Fibroblast of lung (primary cell): ENCODE data around the gene VPS37D. TPM values are rescaled to one million over a fixed set of nuclear protein-coding genes. Genes with fewer than 3 reads are reported as not detected.

Source experiments
- DNase-seq, 2 donors: peaks; one replicate each; pipeline versions ENCODE4 v3.0.0 to v3.0.0-alpha.2; 2010; ENCODE audit warnings: low read depth in 2 of 2
- H2AFZ ChIP-seq: 2 replicates; pipeline ENCODE4 v1.5.1; 2012; ENCODE audit warnings: low read length, control low read depth, inconsistent platforms
- H3K27ac ChIP-seq: 2 replicates; pipeline ENCODE4 v1.5.1; 2011; ENCODE audit warnings: low read length, control low read depth; ENCODE audit not compliant: insufficient read depth
- H3K27me3 ChIP-seq: 2 replicates; pipeline ENCODE4 v1.5.1; 2011; ENCODE audit warnings: mild to moderate bottlenecking, low read length; ENCODE audit not compliant: control insufficient read depth, insufficient read depth
- H3K36me3 ChIP-seq: 2 replicates; pipeline ENCODE4 v1.5.1; 2011; ENCODE audit warnings: low read length; ENCODE audit not compliant: control insufficient read depth, insufficient read depth
- H3K4me1 ChIP-seq: 2 replicates; pipeline ENCODE4 v1.5.1; 2011; ENCODE audit warnings: low read length; ENCODE audit not compliant: control insufficient read depth, insufficient read depth; ENCODE audit errors: extremely low read depth
- H3K4me2 ChIP-seq: 2 replicates; pipeline ENCODE4 v1.5.1; 2011; ENCODE audit warnings: low read length, control low read depth; ENCODE audit not compliant: insufficient read depth; ENCODE audit errors: extremely low read depth
- H3K4me3 ChIP-seq, 4 experiments: fragments of 200-600 bp in 1 of 4; sonication (generic) in 1 of 4; replicated peaks in 1 of 4; 2 replicates each; pipeline ENCODE4 v1.5.1; 2011 to 2016; ENCODE audit warnings: low read length in 4 of 4, low read depth in 3 of 4, mild to moderate bottlenecking in 3 of 4, control low read depth in 2 of 4, inconsistent platforms in 1 of 4, mixed read lengths in 1 of 4; ENCODE audit not compliant: insufficient read depth in 1 of 4; ENCODE audit errors: control extremely low read depth in 1 of 4
- H3K79me2 ChIP-seq: 2 replicates; pipeline ENCODE4 v1.5.1; 2012; ENCODE audit warnings: mild to moderate bottlenecking, low read length, inconsistent platforms; ENCODE audit not compliant: control insufficient read depth, insufficient read depth
- H3K9ac ChIP-seq: 2 replicates; pipeline ENCODE4 v1.5.1; 2011; ENCODE audit warnings: mild to moderate bottlenecking, low read length, control low read depth; ENCODE audit not compliant: insufficient read depth
- H3K9me3 ChIP-seq: 2 replicates; pipeline ENCODE4 v1.5.1; 2012; ENCODE audit warnings: low read depth, low read length; ENCODE audit not compliant: control insufficient read depth, insufficient read depth
- H4K20me1 ChIP-seq: 2 replicates; pipeline ENCODE4 v1.5.1; 2011; ENCODE audit warnings: low read length; ENCODE audit not compliant: control insufficient read depth, insufficient read depth; ENCODE audit errors: extremely low read depth
- EZH2 ChIP-seq: IDR thresholded peaks from 2 replicates; pipeline ENCODE4 v1.5.1; 2012; ENCODE audit warnings: low read length, control low read depth, mild to moderate bottlenecking; ENCODE audit errors: missing control alignments
- polyA plus RNA-seq, 2 donors: library from polyadenylated mRNA; depleted of rRNA in 1 of 2; stranded (reverse) in 1 of 2; unstranded in 1 of 2; fragments of >200 nt; gene quantifications; 2 replicates each; pipeline ENCODE4 v1.2.1, GENCODE V29; 2011 to 2012; ENCODE audit warnings: missing spikeins in 1 of 2
- total RNA-seq: library from RNA; depleted of rRNA; stranded (reverse); fragments of >200 nt; gene quantifications from 2 replicates; pipeline ENCODE4 v1.2.1, GENCODE V29; 2014
- TF ChIP-seq, protein P1 (sequence below), 2 donors: IDR thresholded peaks in 1 of 2; conservative IDR thresholded peaks in 1 of 2; 1 replicate in 1 of 2; 2 replicates in 1 of 2; pipeline ENCODE4 v1.5.1; 2011 to 2012; ENCODE audit warnings: low read length in 2 of 2, control low read depth in 1 of 2, inconsistent platforms in 1 of 2, low read depth in 1 of 2, mild to moderate bottlenecking in 1 of 2

The VPS37D gene
- total and polyA plus RNA-seq, 2 donors (not counting 1 experiment from before 2014, with no cell fraction given): 0.87 to 6.8 TPM

DNA sequence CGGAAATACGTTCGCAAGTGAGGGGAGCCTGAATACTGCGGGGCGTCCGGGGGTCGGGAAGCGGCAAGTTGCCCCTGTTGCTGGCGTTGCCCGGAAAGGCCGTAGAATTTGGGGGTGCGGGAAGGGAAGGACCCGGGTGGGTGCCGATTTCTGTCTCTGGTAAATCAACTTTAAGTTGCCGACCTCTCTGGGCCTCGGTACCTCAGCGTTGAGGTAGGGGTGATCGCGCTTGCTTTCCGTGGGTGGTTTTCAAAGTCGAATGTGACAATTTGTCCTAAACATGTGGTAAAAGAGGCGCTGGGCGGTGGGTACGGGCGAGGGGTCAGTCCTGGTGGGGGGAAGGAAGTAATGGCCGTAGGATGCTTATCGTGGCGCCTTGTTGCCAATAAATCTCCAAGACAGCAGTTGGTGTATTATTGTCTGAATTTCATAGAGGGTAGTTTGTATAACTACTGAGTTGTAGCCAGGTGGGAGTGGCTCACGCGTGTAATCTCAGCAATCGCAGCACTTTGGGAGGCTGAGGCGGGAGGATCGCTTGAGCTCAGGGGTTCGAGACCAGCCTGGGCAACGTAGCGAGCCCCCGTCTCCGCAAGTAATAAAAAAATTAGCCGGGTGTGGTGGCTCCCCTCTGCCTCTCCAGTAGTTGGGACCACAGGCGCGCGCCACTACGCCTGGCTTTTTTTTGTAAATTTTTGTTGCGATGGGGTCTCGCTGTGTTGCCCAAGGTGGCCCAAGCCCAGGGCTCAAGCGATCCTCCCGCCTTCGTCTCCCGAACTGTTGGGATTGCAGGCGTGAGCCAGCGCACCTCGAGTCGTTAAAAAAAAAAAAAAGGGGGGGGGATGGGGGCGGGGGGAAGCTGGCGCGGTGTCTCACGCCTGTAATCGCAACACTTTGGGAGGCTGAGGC lies 16.4 kb downstream of the VPS37D start:
- H3K27ac ChIP-seq: peak overlapping the region; percentile 92
- no peaks in the 10 kb centered on the region for H3K9me3 ChIP-seq
- H3K4me1 ChIP-seq: peaks cover 6% of the 10 kb centered on the region
- H2AFZ ChIP-seq: peak overlapping the region; percentile 44
- DNase-seq: peak in 1 of 2 donors; percentile 4
- H3K36me3 ChIP-seq: peaks cover 4% of the 10 kb centered on the region
- H4K20me1 ChIP-seq: no peaks in the 10 kb centered on the region
- peak overlapping the region; percentile 77 to 81 (median 79) for H3K4me3 ChIP-seq
- H3K27me3 ChIP-seq: no peaks in the 10 kb centered on the region
- peak overlapping the region; percentile 76 for H3K9ac ChIP-seq
- no peak for TF ChIP-seq EZH2
- TF ChIP-seq, protein P1, sequence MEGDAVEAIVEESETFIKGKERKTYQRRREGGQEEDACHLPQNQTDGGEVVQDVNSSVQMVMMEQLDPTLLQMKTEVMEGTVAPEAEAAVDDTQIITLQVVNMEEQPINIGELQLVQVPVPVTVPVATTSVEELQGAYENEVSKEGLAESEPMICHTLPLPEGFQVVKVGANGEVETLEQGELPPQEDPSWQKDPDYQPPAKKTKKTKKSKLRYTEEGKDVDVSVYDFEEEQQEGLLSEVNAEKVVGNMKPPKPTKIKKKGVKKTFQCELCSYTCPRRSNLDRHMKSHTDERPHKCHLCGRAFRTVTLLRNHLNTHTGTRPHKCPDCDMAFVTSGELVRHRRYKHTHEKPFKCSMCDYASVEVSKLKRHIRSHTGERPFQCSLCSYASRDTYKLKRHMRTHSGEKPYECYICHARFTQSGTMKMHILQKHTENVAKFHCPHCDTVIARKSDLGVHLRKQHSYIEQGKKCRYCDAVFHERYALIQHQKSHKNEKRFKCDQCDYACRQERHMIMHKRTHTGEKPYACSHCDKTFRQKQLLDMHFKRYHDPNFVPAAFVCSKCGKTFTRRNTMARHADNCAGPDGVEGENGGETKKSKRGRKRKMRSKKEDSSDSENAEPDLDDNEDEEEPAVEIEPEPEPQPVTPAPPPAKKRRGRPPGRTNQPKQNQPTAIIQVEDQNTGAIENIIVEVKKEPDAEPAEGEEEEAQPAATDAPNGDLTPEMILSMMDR (conservative IDR thresholded peaks at IDR 0.05 in 1 of 2, IDR thresholded peaks at IDR 0.05 in 1 of 2; ENCODE audit: low read depth in 1 of 2, low read length in 2 of 2): no peak
- peaks cover 41% of the 10 kb centered on the region for H3K79me2 ChIP-seq
- peak overlapping the region; percentile 75 for H3K4me2 ChIP-seq

DNA sequence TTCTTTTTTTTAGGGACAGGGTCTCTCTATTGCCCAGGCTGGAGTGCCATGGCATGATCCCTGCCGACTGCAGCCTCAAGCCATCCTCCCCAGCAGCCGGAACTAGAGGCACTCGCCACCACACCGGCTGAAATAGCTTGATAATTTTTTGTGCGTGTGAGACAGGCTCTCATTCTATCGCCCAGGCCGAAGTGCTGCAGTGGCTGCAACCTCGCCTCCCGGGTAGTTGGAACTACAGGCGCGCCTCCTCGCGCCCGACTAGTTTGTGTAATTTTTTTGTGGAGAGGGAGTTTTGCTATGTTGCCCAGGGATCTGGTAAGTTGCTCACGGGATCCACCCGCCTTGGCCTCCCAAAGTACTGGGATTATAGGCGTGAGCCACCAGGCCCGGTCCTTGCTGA lies 17.7 kb downstream of the VPS37D start:
- no peak overlapping the region for H3K9ac ChIP-seq
- DNase-seq: no peak
- H2AFZ ChIP-seq: no peak overlapping the region
- peaks cover 38% of the 10 kb centered on the region for H3K79me2 ChIP-seq
- H3K27me3 ChIP-seq: no peaks in the 10 kb centered on the region
- H4K20me1 ChIP-seq: no peaks in the 10 kb centered on the region
- H3K36me3 ChIP-seq: peaks cover 4% of the 10 kb centered on the region
- no peak overlapping the region for H3K4me3 ChIP-seq
- no peak overlapping the region for H3K4me2 ChIP-seq
- H3K4me1 ChIP-seq: peaks cover 6% of the 10 kb centered on the region
- H3K9me3 ChIP-seq: no peaks in the 10 kb centered on the region
- TF ChIP-seq, protein P1 (conservative IDR thresholded peaks at IDR 0.05 in 1 of 2, IDR thresholded peaks at IDR 0.05 in 1 of 2; ENCODE audit: low read depth in 1 of 2, low read length in 2 of 2): no peak
- no peak for TF ChIP-seq EZH2
- H3K27ac ChIP-seq: no peak overlapping the region

DNA sequence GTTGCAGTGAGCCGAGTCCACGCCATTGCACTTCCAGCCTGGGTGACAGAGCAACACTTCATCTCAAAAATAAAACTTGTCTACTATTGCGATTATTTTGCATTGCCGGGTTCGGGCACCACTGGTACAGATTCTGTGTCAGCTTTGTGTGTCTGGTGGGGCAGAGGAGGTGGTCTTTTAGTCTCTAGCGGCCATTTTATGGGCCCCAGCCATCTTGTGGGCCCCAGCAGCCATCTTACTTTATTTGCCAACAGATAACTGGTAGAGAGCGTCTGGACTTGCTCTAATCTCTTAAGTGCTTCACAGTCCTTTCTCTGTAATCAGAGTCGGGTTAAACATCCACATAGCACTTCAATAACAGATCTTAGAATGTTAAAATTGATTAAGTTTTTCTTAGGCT lies 20.7 kb downstream of the VPS37D start:
- Histone ChIP-seq H2AFZ (no peak overlapping the region), H4K20me1 (no peaks in the 10 kb centered on the region), H3K27ac (no peak overlapping the region), H3K4me2 (no peak overlapping the region), H3K27me3 (no peaks in the 10 kb centered on the region), H3K79me2 (peaks cover 16% of the 10 kb centered on the region), H3K4me3 (no peak overlapping the region), H3K9ac (no peak overlapping the region), H3K36me3 (peaks cover 6% of the 10 kb centered on the region), H3K9me3 (no peaks in the 10 kb centered on the region), H3K4me1 (no peaks in the 10 kb centered on the region)
- DNase-seq: no peak
- TF ChIP-seq EZH2: no peak
- TF ChIP-seq, protein P1 (conservative IDR thresholded peaks at IDR 0.05 in 1 of 2, IDR thresholded peaks at IDR 0.05 in 1 of 2; ENCODE audit: low read depth in 1 of 2, low read length in 2 of 2): no peak
